ENCODE measurements around the gene ABL2.
A peak's percentile ranks its signal among the peaks of the same experiment; 100 is the strongest.
"Not testable (repeated sequence)": the region's sequence is repeated elsewhere in the genome, so short reads cannot be mapped to it uniquely, and the experiment has no call there.

ABL2 gene

GRCh38 chr1:179229214-179230140 lies at the start of gene ABL2:
Gene ABL2 (minus strand): TSS chr1:179229677. CDS start chr1:179229397, 280 bp downstream.
- Histone ChIP-seq H3K4me1 (peaks cover 3% of the 10 kb centered on the region), H2AFZ (peak within 1 kb of the TSS; percentile 89), H3K36me3 (ENCODE audit: control insufficient read depth, insufficient read depth, low read length) (no peaks in the 10 kb centered on the region), H3K4me3 (ENCODE audit: low read depth, low read length) (peak within 1 kb of the TSS; percentile 70), H3K4me2 (ENCODE audit: low read length) (peak within 1 kb of the TSS; percentile 93), H3K9ac (peak within 1 kb of the TSS; percentile 50), H3K9me3 (ENCODE audit: control insufficient read depth, low read length) (no peaks in the 10 kb centered on the region), H3K27me3 (ENCODE audit: control insufficient read depth, insufficient read depth, low read length) (no peaks in the 10 kb centered on the region), H3K27ac (peak within 1 kb of the TSS; percentile 68), H3K79me2 (peaks cover 6% of the 10 kb centered on the region)
- TF ChIP-seq CTCF (IDR thresholded peaks at IDR 0.05): no peak

- H3K4me1 ChIP-seq: no peaks in the 10 kb centered on the region
- no peak overlapping the region for H2AFZ ChIP-seq
- no peaks in the 10 kb centered on the region for H3K36me3 ChIP-seq (ENCODE audit: control insufficient read depth, insufficient read depth, low read length)
- H3K4me3 ChIP-seq (ENCODE audit: low read depth, low read length): no peak overlapping the region
- H3K4me2 ChIP-seq (ENCODE audit: low read length): no peak overlapping the region
- no peaks in the 10 kb centered on the region for H3K79me2 ChIP-seq
- TF ChIP-seq CTCF (IDR thresholded peaks at IDR 0.05): no peak
- no peak overlapping the region for H3K9ac ChIP-seq
- no peaks in the 10 kb centered on the region for H3K27me3 ChIP-seq (ENCODE audit: control insufficient read depth, insufficient read depth, low read length)
- H3K9me3 ChIP-seq (ENCODE audit: control insufficient read depth, low read length): no peaks in the 10 kb centered on the region
- H3K27ac ChIP-seq: no peak overlapping the region
Observed at GRCh38 chr1:179278920-179279319, 49.4 kb upstream of the ABL2 start.

- not testable (repeated sequence) for H3K27ac ChIP-seq; H3K9ac ChIP-seq; H3K4me1 ChIP-seq; H2AFZ ChIP-seq; H3K4me3 ChIP-seq (ENCODE audit: low read depth, low read length); H3K4me2 ChIP-seq (ENCODE audit: low read length); H3K79me2 ChIP-seq; H3K27me3 ChIP-seq (ENCODE audit: control insufficient read depth, insufficient read depth, low read length); H3K9me3 ChIP-seq (ENCODE audit: control insufficient read depth, low read length); H3K36me3 ChIP-seq (ENCODE audit: control insufficient read depth, insufficient read depth, low read length)
Observed at GRCh38 chr1:179274424-179274823, 44.9 kb upstream of the ABL2 start.

GRCh38 chr1:179269071-179269470 lies 39.6 kb upstream of the ABL2 start:
- no peak overlapping the region for H3K4me2 ChIP-seq (ENCODE audit: low read length)
- no peaks in the 10 kb centered on the region for H3K79me2 ChIP-seq
- no peaks in the 10 kb centered on the region for H3K27me3 ChIP-seq (ENCODE audit: control insufficient read depth, insufficient read depth, low read length)
- no peak overlapping the region for H2AFZ ChIP-seq
- no peak for TF ChIP-seq CTCF (IDR thresholded peaks at IDR 0.05)
- H3K9ac ChIP-seq: no peak overlapping the region
- no peak overlapping the region for H3K27ac ChIP-seq
- no peaks in the 10 kb centered on the region for H3K36me3 ChIP-seq (ENCODE audit: control insufficient read depth, insufficient read depth, low read length)
- H3K4me1 ChIP-seq: no peaks in the 10 kb centered on the region
- no peaks in the 10 kb centered on the region for H3K9me3 ChIP-seq (ENCODE audit: control insufficient read depth, low read length)
- H3K4me3 ChIP-seq (ENCODE audit: low read depth, low read length): no peak overlapping the region

GRCh38 chr1:179264507-179264906 lies 35.0 kb upstream of the ABL2 start:
- no peaks in the 10 kb centered on the region for H3K9me3 ChIP-seq (ENCODE audit: control insufficient read depth, low read length)
- H3K36me3 ChIP-seq (ENCODE audit: control insufficient read depth, insufficient read depth, low read length): no peaks in the 10 kb centered on the region
- no peak overlapping the region for H3K4me3 ChIP-seq (ENCODE audit: low read depth, low read length)
- H3K79me2 ChIP-seq: no peaks in the 10 kb centered on the region
- no peak overlapping the region for H3K9ac ChIP-seq
- no peaks in the 10 kb centered on the region for H3K4me1 ChIP-seq
- H3K27me3 ChIP-seq (ENCODE audit: control insufficient read depth, insufficient read depth, low read length): no peaks in the 10 kb centered on the region
- H3K4me2 ChIP-seq (ENCODE audit: low read length): no peak overlapping the region
- H2AFZ ChIP-seq: no peak overlapping the region
- no peak for TF ChIP-seq CTCF (IDR thresholded peaks at IDR 0.05)
- no peak overlapping the region for H3K27ac ChIP-seq

All from parathyroid adenoma (tissue), 2 donors.